ENCODE measurements around the gene BRAF.
"Not testable (repeated sequence)": the region's sequence is repeated elsewhere in the genome, so short reads cannot be mapped to it uniquely, and the experiment has no call there.

The BRAF gene

GRCh38 chr7:140924821-140925421 lies at the start of gene BRAF:
Gene BRAF, minus strand, starts transcription at chr7:140924929. Its CDS starts 226 bp downstream, at chr7:140924703.
- peak; percentile 85 for DNase-seq

GRCh38 chr7:140972876-140973829 lies 48.4 kb upstream of the BRAF start:
- DNase-seq: no peak

GRCh38 chr7:140972344-140972743 lies 47.6 kb upstream of the BRAF start:
- no peak for DNase-seq

DNA sequence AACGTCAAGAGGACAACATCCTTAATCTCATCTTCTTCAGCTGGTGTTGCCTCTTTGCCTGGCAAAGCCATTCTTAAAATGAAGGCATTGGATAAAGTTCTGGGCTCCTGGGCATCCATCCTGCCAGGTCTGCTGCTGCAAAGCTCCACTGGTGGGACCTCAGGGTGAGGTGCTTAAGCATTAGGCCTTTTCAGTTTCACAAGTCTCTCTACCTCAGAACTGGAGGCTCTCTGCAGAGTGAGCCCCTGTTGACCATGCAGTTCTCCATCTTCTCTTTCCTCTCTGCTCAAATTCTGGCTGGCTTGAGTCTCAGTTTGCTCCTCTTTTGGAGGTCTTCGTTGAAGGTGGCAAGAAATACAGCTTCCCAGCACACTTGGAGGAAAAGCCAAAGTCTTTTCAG lies 42.7 kb upstream of the BRAF start:
- no peak for DNase-seq

GRCh38 chr7:140966561-140967233 lies 42.0 kb upstream of the BRAF start:
- no peak for DNase-seq

DNA sequence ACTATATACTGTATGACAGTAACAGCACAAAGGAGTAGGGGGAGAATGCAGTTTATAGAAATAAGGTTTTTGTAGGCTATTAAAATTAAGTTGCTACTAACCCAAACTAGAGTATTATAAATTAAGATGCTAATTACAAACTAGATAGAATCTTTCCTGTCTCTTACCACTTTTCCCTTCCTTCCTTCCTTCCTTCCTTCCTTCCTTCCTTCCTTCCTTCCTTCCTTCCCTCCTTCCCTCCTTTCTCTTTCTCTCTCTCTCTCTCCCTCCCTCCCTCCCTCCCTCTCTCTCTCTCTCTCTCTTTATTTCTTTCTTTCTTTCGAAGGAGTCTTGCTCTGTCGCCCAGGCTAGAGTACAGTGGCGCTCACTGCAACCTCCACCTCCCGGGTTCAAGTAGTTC lies 36.4 kb upstream of the BRAF start:
- DNase-seq: no peak

- DNase-seq: not testable (repeated sequence)
Measured at GRCh38 chr7:140956997-140957396, 32.3 kb upstream of the BRAF start.

GRCh38 chr7:140945940-140946339 lies 21.2 kb upstream of the BRAF start:
- DNase-seq: no peak

- not testable (repeated sequence) for DNase-seq
Measured at GRCh38 chr7:140942242-140942641, 17.5 kb upstream of the BRAF start.

GRCh38 chr7:140940898-140941297 lies 16.2 kb upstream of the BRAF start:
- no peak for DNase-seq

DNA sequence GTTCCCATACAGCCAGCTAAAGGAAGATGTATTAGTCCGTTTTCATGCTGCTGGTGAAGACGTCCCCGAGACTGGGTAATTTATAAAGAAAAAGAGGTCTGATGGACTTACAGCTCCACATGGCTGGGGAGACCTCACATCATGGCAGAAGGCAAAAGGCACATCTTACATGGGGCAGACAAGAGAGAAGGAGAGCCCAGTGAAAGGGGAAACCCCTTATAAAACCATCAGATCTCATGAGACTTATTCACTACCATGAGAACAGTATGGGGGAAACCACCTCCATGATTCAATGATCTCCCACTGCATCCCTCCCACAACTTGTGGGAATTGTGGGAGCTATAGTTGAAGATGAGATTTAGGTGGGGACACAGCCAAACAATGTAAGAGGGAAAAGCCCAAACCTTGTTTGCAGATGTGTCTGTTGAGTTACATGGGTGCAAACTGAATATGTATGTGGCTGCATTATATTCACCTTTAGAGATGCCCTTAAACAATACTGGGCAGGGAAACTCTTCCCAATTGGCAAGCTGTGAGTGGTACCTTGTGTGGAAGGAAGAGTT lies 13.1 kb upstream of the BRAF start:
- DNase-seq: no peak

DNA sequence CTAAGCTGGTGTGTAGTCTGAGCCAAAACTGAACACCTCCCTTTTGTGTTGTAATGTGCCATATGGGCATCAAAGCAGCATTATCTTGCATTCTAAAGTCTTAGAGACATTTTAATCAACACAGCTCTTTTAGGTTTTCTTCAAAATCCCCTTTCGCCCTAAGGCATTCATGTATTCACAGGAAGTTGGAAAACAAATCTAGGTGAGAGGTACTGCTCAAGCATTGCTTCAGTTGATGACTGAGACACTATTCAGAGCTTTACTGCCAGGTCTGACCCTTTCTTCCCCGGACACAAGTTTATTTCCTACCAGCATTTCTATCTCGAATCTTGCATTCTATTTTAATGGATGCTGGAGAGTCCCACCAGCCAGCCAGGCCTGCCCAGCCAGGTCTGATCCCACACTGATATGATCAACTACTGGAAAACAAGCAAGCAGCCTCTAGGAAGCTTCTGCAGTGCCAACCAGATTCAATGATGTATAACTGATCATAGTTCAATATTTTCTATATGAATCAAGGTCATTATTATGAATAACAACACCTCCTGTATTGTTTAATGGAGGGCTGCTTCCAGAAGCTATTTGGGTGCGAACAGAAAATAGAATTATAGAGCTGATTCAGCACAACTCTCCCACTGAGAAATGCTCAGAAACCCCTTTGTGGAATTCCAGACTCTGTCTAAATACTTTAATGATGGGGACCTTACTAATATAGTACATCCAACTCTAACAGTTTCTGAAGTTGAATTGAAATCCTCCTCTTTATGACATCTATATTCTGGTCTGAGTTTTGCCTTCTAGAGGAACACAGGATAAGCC lies 4.0 kb upstream of the BRAF start:
- no peak for DNase-seq

GRCh38 chr7:140927945-140928344 lies 3.2 kb upstream of the BRAF start:
- DNase-seq: not testable (repeated sequence)

DNA sequence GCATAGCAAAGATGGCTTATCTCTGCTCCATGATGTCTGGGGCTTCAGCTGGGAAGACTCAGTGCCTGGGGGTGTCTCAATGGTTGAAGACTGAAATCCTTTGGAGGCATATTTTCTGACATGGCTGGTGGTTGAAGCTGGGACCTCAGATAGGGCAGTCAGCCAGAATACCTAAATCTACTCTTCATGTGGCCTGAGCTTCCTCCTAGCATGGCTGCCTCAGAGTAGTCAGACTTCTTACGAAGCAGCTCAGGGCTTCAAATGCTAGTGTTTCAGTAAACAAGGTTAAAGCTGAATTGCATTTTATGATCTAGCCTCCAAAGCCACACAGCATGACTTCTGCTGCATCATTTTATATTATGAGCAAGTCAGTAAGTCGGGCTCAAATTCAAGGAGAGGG lies 2.6 kb upstream of the BRAF start:
- no peak for DNase-seq

GRCh38 chr7:140926021-140926817 lies 1.5 kb upstream of the BRAF start:
- DNase-seq: no peak

DNA sequence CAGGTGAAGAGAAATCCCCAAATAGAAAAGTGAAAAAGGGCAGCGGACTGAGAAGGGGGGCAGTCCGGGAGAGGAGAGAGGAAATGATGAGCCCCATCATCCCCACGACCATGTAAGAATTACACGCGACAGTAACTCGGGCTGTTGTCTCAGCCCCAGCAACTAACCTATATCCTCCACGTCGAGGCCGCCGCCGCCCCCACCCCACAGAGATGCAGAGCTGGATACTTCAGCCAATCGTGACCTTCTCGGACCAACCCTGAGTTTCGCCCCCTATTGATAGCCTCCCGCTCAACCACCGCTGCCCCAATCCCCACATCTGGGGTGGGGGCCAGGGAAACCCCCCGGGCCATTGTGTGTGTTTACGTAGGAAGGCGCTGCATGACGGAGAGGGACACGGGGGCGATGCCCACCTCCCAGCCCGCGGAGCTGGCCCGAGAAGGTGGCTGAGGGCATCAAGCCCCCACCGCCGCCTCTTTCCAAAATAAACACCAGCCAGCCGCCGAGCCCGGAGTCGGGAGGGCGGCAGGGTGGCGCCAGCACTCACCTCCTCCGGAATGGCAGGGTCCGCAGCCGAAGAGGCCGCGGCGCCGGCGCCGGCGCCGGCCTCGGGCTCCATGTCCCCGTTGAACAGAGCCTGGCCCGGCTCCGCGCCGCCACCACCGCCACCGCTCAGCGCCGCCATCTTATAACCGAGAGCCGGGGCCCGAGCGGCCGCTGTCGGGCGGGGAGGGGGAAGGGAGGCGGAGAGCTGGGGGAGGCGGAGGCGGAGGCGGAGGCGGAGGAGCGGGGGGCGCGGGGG lies 509 bp downstream of the BRAF start:
- DNase-seq: peak; percentile 70

DNA sequence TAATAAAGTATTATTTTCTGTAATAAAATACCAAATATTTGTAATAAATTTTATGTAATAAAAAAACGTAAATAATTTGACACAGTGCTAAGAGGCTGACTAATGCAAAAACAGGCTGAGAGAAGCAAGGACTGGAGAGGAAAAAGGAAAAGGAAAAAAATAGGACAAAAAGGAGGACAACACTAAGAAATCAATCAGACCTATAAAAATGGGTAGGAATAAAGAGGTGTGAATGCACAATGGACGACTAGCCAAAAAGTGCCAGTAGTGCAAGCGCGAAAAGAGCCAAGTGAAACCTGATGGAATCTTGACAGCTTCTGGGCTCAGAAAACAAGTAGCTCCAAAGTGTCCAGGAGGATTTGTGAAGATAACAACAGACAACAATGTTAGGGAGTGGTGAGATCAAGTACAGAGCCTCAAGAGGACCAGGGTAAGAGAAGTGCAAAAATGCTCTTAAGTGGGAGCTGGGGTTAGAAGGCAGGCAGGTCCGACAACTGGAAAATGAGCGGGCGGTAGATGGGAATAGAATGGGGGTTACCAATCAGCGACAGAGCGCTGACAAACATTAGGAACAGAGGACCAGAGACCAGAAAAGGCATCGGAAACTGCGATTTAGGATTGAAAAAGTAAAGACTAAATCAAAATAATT lies 1.2 kb downstream of the BRAF start:
- DNase-seq: no peak

GRCh38 chr7:140922741-140923345 lies 1.9 kb downstream of the BRAF start:
- DNase-seq: no peak

DNA sequence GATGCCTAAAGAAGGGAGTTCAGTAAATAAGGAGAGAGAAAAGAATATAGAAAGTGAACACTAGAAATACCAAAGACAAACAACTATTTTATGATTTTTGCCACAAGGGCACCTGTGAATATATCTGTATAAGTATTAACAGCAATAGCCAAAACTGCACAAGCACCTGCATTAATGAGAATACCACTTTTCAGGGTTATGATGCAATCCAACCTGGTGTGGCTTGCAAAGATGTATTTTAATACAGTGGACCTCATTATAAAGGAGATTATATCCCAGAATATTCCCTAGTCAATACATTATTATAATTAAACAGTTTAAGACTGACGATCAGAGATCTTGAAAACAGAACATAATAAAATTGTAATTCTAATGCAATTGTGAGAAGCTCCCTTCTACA lies 4.0 kb downstream of the BRAF start:
- no peak for DNase-seq

GRCh38 chr7:140918236-140918635 lies 6.5 kb downstream of the BRAF start:
- DNase-seq: no peak
